ENCODE data around the gene SGSM1.

- TF ChIP-seq REST (IDR thresholded peaks at IDR 0.05; ENCODE audit: low read depth, low read length): no peak
- TF ChIP-seq JUND (IDR thresholded peaks at IDR 0.05): no peak
- TF ChIP-seq TAF1 (IDR thresholded peaks at IDR 0.05; ENCODE audit: borderline replicate concordance, low read depth, low read length): no peak
- TF ChIP-seq EP300 (IDR thresholded peaks at IDR 0.05; ENCODE audit: borderline replicate concordance in 1 of 2, low read depth in 1 of 2, low read length in 1 of 2): no peak
- no peak for TF ChIP-seq YY1 (IDR thresholded peaks at IDR 0.05; ENCODE audit: low read depth)
- TF ChIP-seq, protein P1, sequence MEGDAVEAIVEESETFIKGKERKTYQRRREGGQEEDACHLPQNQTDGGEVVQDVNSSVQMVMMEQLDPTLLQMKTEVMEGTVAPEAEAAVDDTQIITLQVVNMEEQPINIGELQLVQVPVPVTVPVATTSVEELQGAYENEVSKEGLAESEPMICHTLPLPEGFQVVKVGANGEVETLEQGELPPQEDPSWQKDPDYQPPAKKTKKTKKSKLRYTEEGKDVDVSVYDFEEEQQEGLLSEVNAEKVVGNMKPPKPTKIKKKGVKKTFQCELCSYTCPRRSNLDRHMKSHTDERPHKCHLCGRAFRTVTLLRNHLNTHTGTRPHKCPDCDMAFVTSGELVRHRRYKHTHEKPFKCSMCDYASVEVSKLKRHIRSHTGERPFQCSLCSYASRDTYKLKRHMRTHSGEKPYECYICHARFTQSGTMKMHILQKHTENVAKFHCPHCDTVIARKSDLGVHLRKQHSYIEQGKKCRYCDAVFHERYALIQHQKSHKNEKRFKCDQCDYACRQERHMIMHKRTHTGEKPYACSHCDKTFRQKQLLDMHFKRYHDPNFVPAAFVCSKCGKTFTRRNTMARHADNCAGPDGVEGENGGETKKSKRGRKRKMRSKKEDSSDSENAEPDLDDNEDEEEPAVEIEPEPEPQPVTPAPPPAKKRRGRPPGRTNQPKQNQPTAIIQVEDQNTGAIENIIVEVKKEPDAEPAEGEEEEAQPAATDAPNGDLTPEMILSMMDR (IDR thresholded peaks at IDR 0.05): no peak
Measured at GRCh38 chr22:24813861-24814770, 8.1 kb downstream of the SGSM1 start.

All from SK-N-SH (cell line).